Tibial artery (tissue), 4 donors: ENCODE measurements around the gene NLRP7.
"Not testable (repeated sequence)": the region's sequence is repeated elsewhere in the genome, so short reads cannot be mapped to it uniquely, and the experiment has no call there.

Experiments
- DNase-seq, 2 donors: peaks; one replicate each; pipeline ENCODE4 v3.0.0-alpha.2; 2019
- H3K27ac ChIP-seq, 2 donors: fragments of 200-600 bp; sonication (generic) in 1 of 2; 1 replicate in 1 of 2; 2 replicates in 1 of 2; pipeline ENCODE4 v1.5.1; 2018 to 2019; ENCODE audit warnings: mild to moderate bottlenecking in 1 of 2
- H3K27me3 ChIP-seq, 2 donors: fragments of 200-600 bp; sonication (generic) in 1 of 2; one replicate each; pipeline versions ENCODE4 v1.5.1 to v1.6.0; 2016 to 2019
- H3K36me3 ChIP-seq, 3 donors: fragments of 200-600 bp; sonication (generic) in 2 of 3; one replicate each; pipeline ENCODE4 v1.5.1; 2016 to 2019; ENCODE audit warnings: mild to moderate bottlenecking in 2 of 3
- H3K4me1 ChIP-seq, 4 donors: fragments of 200-600 bp; sonication (generic) in 2 of 4; 1 replicate in 3 of 4; 2 replicates in 1 of 4; pipeline ENCODE4 v1.5.1; 2016 to 2019
- H3K4me3 ChIP-seq, 2 donors: fragments of 200-600 bp; sonication (generic) in 1 of 2; 1 replicate in 1 of 2; 2 replicates in 1 of 2; pipeline ENCODE4 v1.5.1; 2018 to 2019; ENCODE audit warnings: mild to moderate bottlenecking in 2 of 2
- H3K9me3 ChIP-seq, 3 donors: fragments of 200-600 bp; sonication (generic) in 1 of 3; one replicate each; pipeline ENCODE4 v1.5.1; 2016 to 2019
- intact Hi-C: fragments of 100-400 bp; cut with DNase I; formaldehyde crosslinking; loops from one replicate; pipeline ENCODE4 v1.15.0; 2023; ENCODE audit warnings: low total_unique reads
- TF ChIP-seq, protein P1 (sequence below), 2 experiments: fragments of 200-600 bp in 1 of 2; fragments of 450-650 bp in 1 of 2; IDR thresholded peaks; one replicate each; pipeline ENCODE4 v1.5.1; 2017 to 2019; ENCODE audit warnings: antibody characterized with exemption in 2 of 2, mild to moderate bottlenecking in 1 of 2, moderate library complexity in 1 of 2

Gene NLRP7

DNA sequence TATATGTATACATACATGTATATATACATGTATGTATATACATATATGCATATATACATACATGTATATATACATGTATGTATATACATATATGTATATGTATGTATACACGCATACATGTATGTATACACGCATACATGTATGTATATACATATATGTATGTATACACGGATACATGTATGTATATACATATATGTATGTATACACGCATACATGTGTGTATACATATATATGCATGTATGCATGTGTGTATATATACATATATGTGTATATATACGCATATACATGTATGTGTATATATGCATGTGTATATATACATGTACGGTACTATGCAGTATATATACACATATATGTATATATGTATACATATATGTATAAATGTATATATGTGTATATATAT is 44.0 kb downstream of the NLRP7 start:
- Histone ChIP-seq H3K36me3 (no peaks in the 10 kb centered on the region), H3K9me3 (no peaks in the 10 kb centered on the region), H3K4me3 (no peak overlapping the region), H3K27me3 (no peaks in the 10 kb centered on the region), H3K4me1 (no peaks in the 10 kb centered on the region), H3K27ac (no peak overlapping the region)
- intact Hi-C loops, result no loop called here
- TF ChIP-seq, protein P1, sequence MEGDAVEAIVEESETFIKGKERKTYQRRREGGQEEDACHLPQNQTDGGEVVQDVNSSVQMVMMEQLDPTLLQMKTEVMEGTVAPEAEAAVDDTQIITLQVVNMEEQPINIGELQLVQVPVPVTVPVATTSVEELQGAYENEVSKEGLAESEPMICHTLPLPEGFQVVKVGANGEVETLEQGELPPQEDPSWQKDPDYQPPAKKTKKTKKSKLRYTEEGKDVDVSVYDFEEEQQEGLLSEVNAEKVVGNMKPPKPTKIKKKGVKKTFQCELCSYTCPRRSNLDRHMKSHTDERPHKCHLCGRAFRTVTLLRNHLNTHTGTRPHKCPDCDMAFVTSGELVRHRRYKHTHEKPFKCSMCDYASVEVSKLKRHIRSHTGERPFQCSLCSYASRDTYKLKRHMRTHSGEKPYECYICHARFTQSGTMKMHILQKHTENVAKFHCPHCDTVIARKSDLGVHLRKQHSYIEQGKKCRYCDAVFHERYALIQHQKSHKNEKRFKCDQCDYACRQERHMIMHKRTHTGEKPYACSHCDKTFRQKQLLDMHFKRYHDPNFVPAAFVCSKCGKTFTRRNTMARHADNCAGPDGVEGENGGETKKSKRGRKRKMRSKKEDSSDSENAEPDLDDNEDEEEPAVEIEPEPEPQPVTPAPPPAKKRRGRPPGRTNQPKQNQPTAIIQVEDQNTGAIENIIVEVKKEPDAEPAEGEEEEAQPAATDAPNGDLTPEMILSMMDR (IDR thresholded peaks at IDR 0.05), result no peak
- DNase-seq, result no peak

DNA sequence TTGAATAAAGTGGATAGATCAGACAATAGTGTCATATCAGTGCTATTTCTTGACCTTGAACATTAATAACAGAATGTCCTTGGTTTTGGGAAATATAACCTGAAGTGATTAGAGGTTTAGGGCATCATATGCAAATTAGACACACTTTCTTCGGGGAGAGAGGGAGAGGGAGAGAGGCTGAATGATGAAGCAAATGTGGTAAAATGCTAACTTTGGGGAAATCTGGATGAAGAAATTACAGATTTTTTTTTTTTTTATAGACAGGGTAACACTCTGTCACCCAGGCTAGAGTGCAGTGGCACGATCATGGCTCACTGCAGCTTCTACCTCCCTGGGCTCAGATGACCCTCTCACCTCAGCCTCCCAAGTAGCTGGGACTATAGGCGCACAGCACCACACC is 45.3 kb downstream of the NLRP7 start:
- TF ChIP-seq, protein P1 (IDR thresholded peaks at IDR 0.05), result no peak
- DNase-seq, result peak in 1 of 2 donors; percentile 6
- no peak overlapping the region for H3K4me3 ChIP-seq
- no peaks in the 10 kb centered on the region for H3K36me3 ChIP-seq
- no peaks in the 10 kb centered on the region for H3K9me3 ChIP-seq
- H3K27me3 ChIP-seq, result no peaks in the 10 kb centered on the region
- no peak overlapping the region for H3K27ac ChIP-seq
- H3K4me1 ChIP-seq, result no peaks in the 10 kb centered on the region
- intact Hi-C loops, result no loop called here

DNA sequence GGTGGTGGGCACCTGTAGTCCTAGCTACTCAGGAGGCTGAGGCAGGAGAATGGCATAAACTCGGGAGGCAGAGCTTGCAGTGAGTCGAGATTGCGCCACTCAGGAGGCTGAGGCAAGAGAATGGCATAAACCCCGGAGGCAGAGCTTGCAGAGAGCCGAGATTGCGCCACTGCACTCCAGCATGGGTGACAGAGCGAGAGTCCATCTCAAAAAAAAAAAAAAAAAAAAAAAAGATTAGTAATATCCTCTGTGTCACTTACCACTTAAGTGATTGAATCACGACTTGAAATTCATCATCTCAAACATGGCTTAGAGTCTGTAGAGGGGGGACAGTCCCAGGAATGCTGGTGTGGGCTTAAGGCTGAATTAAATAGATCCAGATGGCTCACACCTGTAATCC is 46.2 kb downstream of the NLRP7 start:
- H3K4me1 ChIP-seq, H3K4me3 ChIP-seq, H3K27ac ChIP-seq, H3K27me3 ChIP-seq, intact Hi-C loops, H3K9me3 ChIP-seq, H3K36me3 ChIP-seq: not testable (repeated sequence)
- peak in 1 of 2 donors; percentile 44 for DNase-seq

DNA sequence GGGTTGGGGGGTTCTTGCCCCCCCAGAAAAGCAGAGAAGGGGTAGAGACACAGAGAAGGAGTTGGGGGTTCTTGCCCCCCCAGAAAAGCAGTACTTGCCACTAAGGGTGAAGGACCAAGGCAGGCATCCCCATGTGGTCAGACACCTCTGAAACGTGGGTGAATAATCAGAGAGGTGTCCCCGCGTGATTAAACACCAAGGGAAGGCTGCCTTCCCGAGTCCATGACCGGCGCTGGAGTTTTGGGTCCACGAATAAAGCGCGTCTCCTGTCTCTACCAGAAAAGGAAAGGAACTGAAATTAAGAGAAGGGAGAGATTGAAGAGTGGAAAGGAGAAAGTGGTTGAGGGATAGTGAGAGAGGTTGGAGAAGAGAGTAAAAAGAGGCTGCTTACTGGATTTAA is 47.7 kb downstream of the NLRP7 start:
- H3K27me3 ChIP-seq, H3K9me3 ChIP-seq, H3K36me3 ChIP-seq, H3K4me1 ChIP-seq, H3K4me3 ChIP-seq, H3K27ac ChIP-seq, intact Hi-C loops: not testable (repeated sequence)
- DNase-seq, result peak in 1 of 2 donors; percentile 24

DNA sequence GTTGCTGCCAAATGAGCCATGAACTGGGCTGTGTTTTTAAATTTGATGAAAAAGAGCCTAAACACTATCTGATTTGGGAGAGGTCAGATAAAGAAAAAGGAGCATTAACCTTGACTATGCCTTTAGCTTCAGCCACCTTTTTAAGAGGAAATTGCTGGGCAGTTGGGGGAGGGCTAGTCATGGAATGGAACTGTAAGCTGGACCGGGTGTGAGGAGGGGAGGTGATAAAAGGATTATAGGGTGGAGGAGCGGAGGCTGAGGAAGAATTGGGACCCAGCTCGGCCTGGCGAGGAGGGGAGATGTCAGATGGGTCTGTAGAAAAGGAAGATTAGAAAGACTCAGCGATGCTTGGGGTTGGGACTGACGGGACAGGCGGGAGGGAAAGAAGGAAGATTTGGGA is 48.6 kb downstream of the NLRP7 start:
- DNase-seq, result peak in 1 of 2 donors; percentile 47
- H3K27ac ChIP-seq, H3K9me3 ChIP-seq, H3K4me3 ChIP-seq, intact Hi-C loops, H3K27me3 ChIP-seq, H3K36me3 ChIP-seq, H3K4me1 ChIP-seq: not testable (repeated sequence)

DNA sequence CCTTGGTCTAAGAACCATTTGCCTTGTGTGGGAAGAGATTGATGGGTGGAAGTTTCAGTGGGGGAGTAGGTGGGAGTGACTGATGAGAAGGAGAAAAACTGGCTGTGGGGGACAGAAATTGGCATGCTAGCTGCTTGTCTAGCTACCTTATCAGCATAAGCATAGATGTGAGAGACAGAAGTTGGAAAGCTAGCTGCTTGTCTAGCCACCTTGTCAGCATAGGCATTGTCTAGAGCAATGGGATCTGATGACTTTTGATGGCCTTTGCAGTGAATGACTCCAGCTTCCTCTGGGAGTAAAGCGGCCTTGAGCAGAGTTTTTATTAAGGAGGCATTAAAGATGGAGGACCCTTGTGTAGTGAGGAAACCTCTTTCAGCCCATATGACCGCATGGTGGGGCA is 51.3 kb downstream of the NLRP7 start:
- TF ChIP-seq, protein P1 (IDR thresholded peaks at IDR 0.05), result no peak
- H3K36me3 ChIP-seq, result no peaks in the 10 kb centered on the region
- no peaks in the 10 kb centered on the region for H3K4me1 ChIP-seq
- H3K27ac ChIP-seq, result no peak overlapping the region
- H3K4me3 ChIP-seq, result no peak overlapping the region
- H3K9me3 ChIP-seq, result no peaks in the 10 kb centered on the region
- no peak for DNase-seq
- intact Hi-C loops, result no loop called here
- no peaks in the 10 kb centered on the region for H3K27me3 ChIP-seq

DNA sequence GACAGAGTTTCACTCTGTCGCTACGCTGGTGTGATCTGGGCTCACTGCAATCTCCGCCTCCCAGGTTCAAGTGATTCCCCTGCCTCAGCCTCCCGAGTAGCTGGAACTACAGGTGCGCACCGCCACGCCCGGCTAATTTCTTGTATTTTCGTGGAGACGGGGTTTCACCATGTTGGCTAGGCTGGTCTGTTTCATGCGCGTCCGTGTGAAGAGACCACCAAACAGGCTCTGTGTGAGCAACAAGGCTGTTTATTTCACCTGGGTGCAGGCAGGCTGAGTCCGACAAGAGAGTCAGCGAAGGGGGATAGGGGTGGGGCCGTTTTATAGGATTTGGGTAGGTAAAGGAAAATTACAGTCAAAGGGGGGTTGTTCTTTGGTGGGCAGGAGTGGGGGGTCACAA is 53.2 kb downstream of the NLRP7 start:
- H3K4me1 ChIP-seq, H3K27me3 ChIP-seq, DNase-seq, intact Hi-C loops, H3K36me3 ChIP-seq, H3K4me3 ChIP-seq, H3K27ac ChIP-seq, H3K9me3 ChIP-seq: not testable (repeated sequence)

DNA sequence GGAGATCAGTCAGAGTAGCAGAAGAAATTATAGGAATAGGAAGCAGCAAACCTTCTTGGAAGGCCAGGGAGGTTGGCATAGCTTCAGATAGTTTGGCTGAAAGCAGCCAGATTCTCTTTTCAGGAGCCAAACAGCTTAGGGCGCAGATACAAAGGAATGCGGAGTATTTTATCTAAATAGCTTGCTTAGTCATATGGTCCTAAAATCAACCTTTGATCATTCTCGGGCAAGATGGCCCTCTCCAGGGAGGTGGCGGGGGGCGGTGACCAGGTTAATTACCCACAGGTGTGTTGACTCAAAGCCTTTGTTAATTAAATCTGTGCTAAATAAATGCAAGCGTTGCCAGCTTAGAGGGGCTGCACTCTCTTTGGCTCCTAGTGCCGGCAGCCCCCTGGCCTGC is 53.9 kb downstream of the NLRP7 start:
- H3K36me3 ChIP-seq, result no peaks in the 10 kb centered on the region
- no peaks in the 10 kb centered on the region for H3K27me3 ChIP-seq
- no peak overlapping the region for H3K4me3 ChIP-seq
- no peaks in the 10 kb centered on the region for H3K4me1 ChIP-seq
- intact Hi-C loops, result no loop called here
- no peak overlapping the region for H3K27ac ChIP-seq
- DNase-seq, result no peak
- H3K9me3 ChIP-seq, result no peaks in the 10 kb centered on the region
- TF ChIP-seq, protein P1 (IDR thresholded peaks at IDR 0.05), result no peak
